K562 (cell line): ENCODE data around the gene PSMD2. TPM values are rescaled to one million over a fixed set of nuclear protein-coding genes. Genes with fewer than 3 reads are reported as not detected.

ENCODE experiments used
- ATAC-seq: fragments of 200-7000 bp; cut with Tn5 transposase; 3 replicates; pipeline ENCODE4 v1.9.1; 2020; ENCODE audit warnings: moderate library complexity
- BruUV-seq: library from RNA; stranded (reverse); fragments of 400-500 nt; replicated peaks from 2 replicates; lab custom pipeline; 2021; lab: Mats Ljungman, UMichigan
- CTCF ChIA-PET: fragments of 300-600 bp; formaldehyde crosslinking; extraction: SDS; loops from one replicate; lab custom pipeline; 2021; ENCODE audit warnings: low intra/inter-chr PET ratio; lab: Yijun Ruan, JAX
- POLR2A ChIA-PET: fragments of 300-600, 350-650 bp; sonication (Branson Sonifier 250); formaldehyde crosslinking; extraction: SDS; loops from one replicate; lab custom pipeline; 2021; ENCODE audit warnings: antibody characterized with exemption, inconsistent platforms; lab: Yijun Ruan, JAX
- DNase-seq, 4 experiments: peaks; one replicate each; pipeline versions ENCODE4 v3.0.0 to v3.0.0-alpha.2; 2011 to 2018; ENCODE audit warnings: low spot score in 3 of 4, mixed read lengths in 3 of 4; ENCODE audit errors: extremely low read depth in 1 of 4
- FAIRE-seq: peaks from 2 replicates; lab custom pipeline; 2011; peaks lifted over from hg19 to GRCh38; lab: Jason Lieb, UNC
- H2AFZ ChIP-seq: 2 replicates; pipeline ENCODE4 v1.6.0; 2011; ENCODE audit warnings: low read depth, low read length, control low read depth, inconsistent platforms
- H3K27ac ChIP-seq: fragments of 200-600 bp; 3 replicates; pipeline ENCODE4 v1.8.0; 2011; ENCODE audit warnings: low read depth, mild to moderate bottlenecking, control low read depth, inconsistent platforms, low read length, moderate library complexity, mixed read lengths; ENCODE audit errors: extremely low read depth
- H3K27me3 ChIP-seq, 2 experiments: fragments of 300-600 bp in 1 of 2; 2 replicates in 1 of 2; 3 replicates in 1 of 2; pipeline versions ENCODE4 v1.6.0 to v1.8.0; 2011; ENCODE audit warnings: inconsistent platforms in 2 of 2, low read length in 2 of 2, mild to moderate bottlenecking in 1 of 2, mixed read lengths in 1 of 2, moderate library complexity in 1 of 2; ENCODE audit not compliant: control insufficient read depth in 2 of 2, insufficient read depth in 2 of 2
- H3K36me3 ChIP-seq: fragments of 300-600 bp; 3 replicates; pipeline ENCODE4 v1.8.0; 2011; ENCODE audit warnings: mild to moderate bottlenecking, low read length, inconsistent platforms; ENCODE audit not compliant: control insufficient read depth, insufficient read depth
- H3K4me1 ChIP-seq, 2 experiments: fragments of 200-600 bp in 1 of 2; replicated peaks in 1 of 2; 2 replicates in 1 of 2; 3 replicates in 1 of 2; pipeline versions ENCODE4 v1.5.1 to v1.8.0; 2011; ENCODE audit warnings: inconsistent platforms in 2 of 2, low read length in 2 of 2, mild to moderate bottlenecking in 1 of 2, mixed read lengths in 1 of 2, moderate library complexity in 1 of 2; ENCODE audit not compliant: control insufficient read depth in 2 of 2, insufficient read depth in 2 of 2
- H3K4me2 ChIP-seq: 2 replicates; pipeline ENCODE4 v1.6.1; 2011; ENCODE audit warnings: low read length, control low read depth, inconsistent platforms, mixed read lengths; ENCODE audit not compliant: insufficient read depth
- H3K4me3 ChIP-seq: fragments of 200-600 bp; sonication (generic), shearing (Covaris generic); 2 replicates; pipeline ENCODE4 v1.5.1; 2016; ENCODE audit warnings: control low read depth, inconsistent platforms
- H3K79me2 ChIP-seq: fragments of 200-600 bp; 3 replicates; pipeline ENCODE4 v1.8.0; 2011; ENCODE audit warnings: low read length, inconsistent platforms; ENCODE audit not compliant: control insufficient read depth, insufficient read depth
- H3K9ac ChIP-seq, 2 experiments: 2 replicates each; pipeline versions ENCODE4 v1.6.0 to v1.6.1; 2011; ENCODE audit warnings: low read depth in 2 of 2, low read length in 2 of 2, control low read depth in 1 of 2, inconsistent platforms in 1 of 2, mild to moderate bottlenecking in 1 of 2, mixed read lengths in 1 of 2; ENCODE audit not compliant: insufficient read depth in 1 of 2
- H3K9me1 ChIP-seq: one replicate; pipeline ENCODE4 v1.6.0; 2011; ENCODE audit warnings: inconsistent platforms, mild to moderate bottlenecking, low read length, moderate library complexity; ENCODE audit not compliant: control insufficient read depth, insufficient read depth
- H3K9me3 ChIP-seq: replicated peaks from 2 replicates; pipeline ENCODE4 v1.5.1; 2011; ENCODE audit warnings: low read depth, low read length, inconsistent platforms; ENCODE audit not compliant: control insufficient read depth, insufficient read depth
- H4K20me1 ChIP-seq: replicated peaks from 2 replicates; pipeline ENCODE4 v1.6.1; 2011; ENCODE audit warnings: low read length, inconsistent platforms, mixed read lengths; ENCODE audit not compliant: control insufficient read depth, insufficient read depth
- ATF7 ChIP-seq: fragments of 450-650 bp; IDR thresholded peaks from 2 replicates; pipeline ENCODE4 v1.7.1; 2014; ENCODE audit warnings: mild to moderate bottlenecking, moderate library complexity
- ETS1 ChIP-seq: conservative IDR thresholded peaks from 2 replicates; pipeline ENCODE4 v1.6.1; 2011; ENCODE audit warnings: low read depth, mild to moderate bottlenecking, low read length; ENCODE audit not compliant: control insufficient read depth
- NFE2 ChIP-seq: IDR thresholded peaks from 2 replicates; pipeline ENCODE4 v1.6.1; 2014; ENCODE audit warnings: antibody characterized with exemption, low read depth
- PRMT5 ChIP-seq: sonication (generic); formaldehyde crosslinking; IDR thresholded peaks from 2 replicates; pipeline ENCODE4 v1.5.0; 2020; ENCODE audit warnings: missing genetic modification reagents
- SMARCC2 ChIP-seq: fragments of 450-650 bp; IDR thresholded peaks from 2 replicates; pipeline ENCODE4 v1.6.1; 2017; ENCODE audit warnings: antibody characterized with exemption, moderate library complexity, mild to moderate bottlenecking, low read depth
- ZBTB26 ChIP-seq: fragments of 450-650 bp; formaldehyde crosslinking; IDR thresholded peaks from 2 replicates; pipeline ENCODE4 v1.4.0; 2022; ENCODE audit warnings: missing genetic modification characterization
- WGBS: fragments of 100-300 bp; shearing (Covaris generic); methylation state at CpG from one replicate; pipeline ENCODE4 v1.1.6; 2016; ENCODE audit warnings: low coverage, mixed read lengths; ENCODE audit not compliant: insufficient coverage; ENCODE audit errors: missing lambda C conversion rate; 5-methylcytosine and 5-hydroxymethylcytosine counted together
- in situ Hi-C: fragments of 300-500 bp; cut with MboI; formaldehyde crosslinking; loops from 4 replicates; pipeline ENCODE4 v1.15.0; 2018; ENCODE audit warnings: inconsistent platforms, mixed read lengths
- intact Hi-C: fragments of 100-400 bp; cut with micrococcal nuclease; formaldehyde crosslinking; loops from 2 replicates; pipeline ENCODE4 v1.14.2; 2022
- polyA plus RNA-seq, 8 experiments: library from polyadenylated mRNA; depleted of rRNA in 4 of 8; stranded (reverse) in 5 of 8; unstranded in 3 of 8; fragments of >200 nt; fragmentation: Nextera tagmentation in 2 of 8; fragmentation: Illumina TruSeq in 1 of 8; extraction: Ambion mirVana in 2 of 8; extraction: Trizol in 1 of 8; gene quantifications; 2 replicates each; pipeline versions ENCODE4 v1.2.1 to v1.2.3, GENCODE V29; 2011 to 2014; ENCODE audit warnings: inconsistent platforms in 1 of 8, missing spikeins in 1 of 8
- total RNA-seq, 7 experiments: library from RNA; depleted of rRNA in 6 of 7; stranded (reverse); fragments of >200 nt in 6 of 7; fragmentation: Illumina TruSeq in 2 of 7; extraction: Trizol in 2 of 7; gene quantifications; 2 replicates each; pipeline versions ENCODE4 v1.2.1 to v1.2.3, GENCODE V29; 2011 to 2021; ENCODE audit warnings: low replicate concordance in 1 of 7

PSMD2 gene
- total and polyA plus RNA-seq, 9 of the 15 experiments (the other 6 are each of a cell fraction or from before 2014, with no cell fraction given): 152 to 484 (median 295) TPM

DNA sequence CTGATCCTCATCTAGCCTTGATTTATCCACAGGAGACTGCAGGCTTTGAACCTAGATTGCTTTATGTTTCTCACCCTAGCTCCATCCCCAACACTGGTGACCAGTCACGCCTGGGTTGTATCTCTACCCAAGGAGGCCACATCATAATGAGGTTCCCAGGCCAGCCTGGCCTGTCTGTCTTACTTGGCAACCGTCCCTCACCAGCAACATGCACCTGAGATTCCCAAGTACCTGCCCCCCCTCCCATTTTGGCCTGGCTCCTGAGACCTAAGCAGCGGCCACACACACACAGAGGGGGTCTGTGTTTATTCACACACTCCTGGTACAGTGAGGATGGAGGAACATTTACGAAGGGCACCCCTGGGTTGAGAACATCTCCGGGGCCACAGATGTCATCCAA lies 40.1 kb upstream of the PSMD2 start:
- H3K36me3 ChIP-seq: no peaks in the 10 kb centered on the region
- POLR2A ChIA-PET: no interaction called here
- no peak overlapping the region for H3K4me3 ChIP-seq
- no peaks in the 10 kb centered on the region for H3K9me3 ChIP-seq
- H3K27ac ChIP-seq: no peak overlapping the region
- H3K9ac ChIP-seq: no peak overlapping the region
- no peak overlapping the region for H3K4me2 ChIP-seq
- ATAC-seq (no peak), FAIRE-seq (no peak), DNase-seq (no peak)
- CTCF ChIA-PET: no interaction called here
- peaks cover 34% of the 10 kb centered on the region for H4K20me1 ChIP-seq
- in situ Hi-C loops (no loop called here), intact Hi-C loops (no loop called here)
- WGBS: 64% methylated on average over 5 of the region's 5 CpGs
- peaks cover 10 to 31% of the 10 kb centered on the region in 2 experiments; a peak in 4 of 5 replicates for H3K27me3 ChIP-seq
- no TSS peak for BruUV-seq
- H3K9me1 ChIP-seq: no peaks in the 10 kb centered on the region
- H2AFZ ChIP-seq: no peak overlapping the region
- H3K4me1 ChIP-seq: peaks cover 14 to 36% of the 10 kb centered on the region in 2 experiments; a peak in 4 of 5 replicates
- TF ChIP-seq ATF7 (no peak), NFE2 (no peak), PRMT5 (no peak), SMARCC2 (no peak), ZBTB26 (no peak), ETS1 (no peak)
- H3K79me2 ChIP-seq: no peaks in the 10 kb centered on the region; the same call in 2 of the 3 replicates
